Stimulated activated naive B cell treated with anti-CD40 and anti-IgM and Interleukin-4, amounts not matched to agents 10 μg/mL and 1 μg/mL and 100 μg/mL, for 72 hours (primary cell): ENCODE results near the gene SNRNP25.
A peak's percentile ranks its signal among the peaks of the same experiment; 100 is the strongest.
"Not testable (repeated sequence)": the region's sequence is repeated elsewhere in the genome, so short reads cannot be mapped to it uniquely, and the experiment has no call there.

Experiments
- ATAC-seq, 2 donors: fragments of 150-1000 bp; cut with Tn5 transposase; replicated peaks; 2 replicates each; pipeline ENCODE4 v1.10.0; 2021; ENCODE audit warnings: moderate library complexity in 1 of 2
- DNase-seq: peaks from one replicate; pipeline ENCODE4 v3.0.0; 2021
- H3K27ac Mint-ChIP-seq: one replicate; pipeline ENCODE4 v1.8.0; 2022; ENCODE audit warnings: mild to moderate bottlenecking, mixed read lengths
- H3K27me3 Mint-ChIP-seq, 2 donors: one replicate each; pipeline ENCODE4 v1.8.0; 2022; ENCODE audit warnings: mixed read lengths in 2 of 2
- H3K36me3 Mint-ChIP-seq, 2 donors: one replicate each; pipeline ENCODE4 v1.8.0; 2022; ENCODE audit warnings: mixed read lengths in 2 of 2, mild to moderate bottlenecking in 1 of 2
- H3K4me1 Mint-ChIP-seq, 2 donors: one replicate each; pipeline ENCODE4 v1.8.0; 2022; ENCODE audit warnings: mixed read lengths in 2 of 2, mild to moderate bottlenecking in 1 of 2
- H3K4me3 Mint-ChIP-seq, 2 donors: one replicate each; pipeline ENCODE4 v1.8.0; 2022; ENCODE audit warnings: mild to moderate bottlenecking in 2 of 2, mixed read lengths in 2 of 2, moderate library complexity in 1 of 2
- H3K9me3 Mint-ChIP-seq, 2 donors: one replicate each; pipeline ENCODE4 v1.8.0; 2022; ENCODE audit warnings: mixed read lengths in 2 of 2, mild to moderate bottlenecking in 1 of 2

The SNRNP25 gene

GRCh38 chr16:35678-36305, 17.8 kb upstream of the SNRNP25 start:
- Mint-ChIP-seq H3K4me3 (peak overlapping the region; percentile 40 to 70), H3K36me3 (peaks cover 11 to 41% of the 10 kb centered on the region in 2 donors), H3K4me1 (peaks cover 56 to 77% of the 10 kb centered on the region in 2 donors), H3K27me3 (no peaks in the 10 kb centered on the region), H3K9me3 (no peaks in the 10 kb centered on the region), H3K27ac (peak overlapping the region; percentile 94)
- DNase-seq, result no peak
- ATAC-seq, result no peak

- ATAC-seq (no peak), DNase-seq (no peak)
- no peaks in the 10 kb centered on the region for H3K27me3 Mint-ChIP-seq
- peak overlapping the region; percentile 94 for H3K27ac Mint-ChIP-seq
- peaks cover 11 to 46% of the 10 kb centered on the region in 2 donors for H3K36me3 Mint-ChIP-seq
- H3K4me3 Mint-ChIP-seq, result peak overlapping the region in 1 of 2 donors; percentile 40
- H3K9me3 Mint-ChIP-seq, result no peaks in the 10 kb centered on the region
- H3K4me1 Mint-ChIP-seq, result peaks cover 61 to 76% of the 10 kb centered on the region in 2 donors
These were observed 17.2 kb upstream of the SNRNP25 start for GRCh38 chr16:36336-36984.

GRCh38 chr16:37511-37910, 16.1 kb upstream of the SNRNP25 start:
- Mint-ChIP-seq H3K27ac (peak overlapping the region; percentile 89), H3K4me3 (no peak overlapping the region), H3K36me3 (peaks cover 19 to 57% of the 10 kb centered on the region in 2 donors), H3K9me3 (no peaks in the 10 kb centered on the region), H3K4me1 (peaks cover 68 to 74% of the 10 kb centered on the region in 2 donors), H3K27me3 (no peaks in the 10 kb centered on the region)
- no peak for DNase-seq
- ATAC-seq, result no peak

- H3K36me3 Mint-ChIP-seq, result peaks cover 25 to 64% of the 10 kb centered on the region in 2 donors
- not testable (repeated sequence) for H3K9me3 Mint-ChIP-seq, ATAC-seq, H3K27me3 Mint-ChIP-seq, DNase-seq
- peak overlapping the region in 1 of 2 donors; percentile 27 for H3K4me3 Mint-ChIP-seq
- H3K4me1 Mint-ChIP-seq, result peaks cover 73 to 77% of the 10 kb centered on the region in 2 donors
- H3K27ac Mint-ChIP-seq, result peak overlapping the region; percentile 89
These were observed 15.4 kb upstream of the SNRNP25 start for GRCh38 chr16:38206-38605.

GRCh38 chr16:38941-39892, 14.4 kb upstream of the SNRNP25 start:
- no peaks in the 10 kb centered on the region for H3K9me3 Mint-ChIP-seq
- DNase-seq (peak; percentile 78), ATAC-seq (peak; percentile 90 to 92)
- H3K4me3 Mint-ChIP-seq, result peak overlapping the region; percentile 26 to 36
- peak overlapping the region; percentile 81 for H3K27ac Mint-ChIP-seq
- H3K36me3 Mint-ChIP-seq, result peaks cover 28 to 66% of the 10 kb centered on the region in 2 donors
- no peaks in the 10 kb centered on the region for H3K27me3 Mint-ChIP-seq
- peaks cover 67 to 68% of the 10 kb centered on the region in 2 donors for H3K4me1 Mint-ChIP-seq

- Mint-ChIP-seq H3K4me3 (no peak overlapping the region), H3K9me3 (no peaks in the 10 kb centered on the region), H3K27me3 (no peaks in the 10 kb centered on the region), H3K4me1 (peaks cover 45 to 49% of the 10 kb centered on the region in 2 donors), H3K27ac (peak overlapping the region; percentile 47), H3K36me3 (peaks cover 40 to 71% of the 10 kb centered on the region in 2 donors)
- ATAC-seq, result no peak
- DNase-seq, result no peak
These were observed 12.1 kb upstream of the SNRNP25 start for GRCh38 chr16:41439-42068.

- H3K4me3 Mint-ChIP-seq, result no peak overlapping the region
- H3K4me1 Mint-ChIP-seq, result peaks cover 42 to 44% of the 10 kb centered on the region in 2 donors
- H3K27me3 Mint-ChIP-seq, result no peaks in the 10 kb centered on the region
- DNase-seq, result no peak
- H3K27ac Mint-ChIP-seq, result peak overlapping the region; percentile 2
- ATAC-seq, result no peak
- H3K36me3 Mint-ChIP-seq, result peaks cover 40 to 70% of the 10 kb centered on the region in 2 donors
- H3K9me3 Mint-ChIP-seq, result no peaks in the 10 kb centered on the region
These were observed 11.6 kb upstream of the SNRNP25 start for GRCh38 chr16:42069-42457.

- H3K9me3 Mint-ChIP-seq, result no peaks in the 10 kb centered on the region
- ATAC-seq (no peak), DNase-seq (no peak)
- peaks cover 44 to 73% of the 10 kb centered on the region in 2 donors for H3K36me3 Mint-ChIP-seq
- no peaks in the 10 kb centered on the region for H3K27me3 Mint-ChIP-seq
- H3K4me3 Mint-ChIP-seq, result no peak overlapping the region
- H3K27ac Mint-ChIP-seq, result peak overlapping the region; percentile 72
- peaks cover 37 to 41% of the 10 kb centered on the region in 2 donors for H3K4me1 Mint-ChIP-seq
These were observed 10.9 kb upstream of the SNRNP25 start for GRCh38 chr16:42691-43090.

- Mint-ChIP-seq H3K9me3 (no peaks in the 10 kb centered on the region), H3K27ac (no peak overlapping the region), H3K4me1 (peaks cover 31 to 38% of the 10 kb centered on the region in 2 donors), H3K27me3 (no peaks in the 10 kb centered on the region), H3K4me3 (no peak overlapping the region), H3K36me3 (peaks cover 46 to 71% of the 10 kb centered on the region in 2 donors)
- no peak for DNase-seq
- ATAC-seq, result no peak
These were observed 10.3 kb upstream of the SNRNP25 start for GRCh38 chr16:43294-43693.

GRCh38 chr16:44655-45054, 9.0 kb upstream of the SNRNP25 start:
- no peaks in the 10 kb centered on the region for H3K9me3 Mint-ChIP-seq
- no peaks in the 10 kb centered on the region for H3K27me3 Mint-ChIP-seq
- no peak overlapping the region for H3K27ac Mint-ChIP-seq
- no peak overlapping the region for H3K4me3 Mint-ChIP-seq
- peaks cover 47 to 67% of the 10 kb centered on the region in 2 donors for H3K36me3 Mint-ChIP-seq
- DNase-seq (no peak), ATAC-seq (no peak)
- H3K4me1 Mint-ChIP-seq, result peaks cover 18 to 25% of the 10 kb centered on the region in 2 donors

- H3K27ac Mint-ChIP-seq, result no peak overlapping the region
- H3K27me3 Mint-ChIP-seq, result no peaks in the 10 kb centered on the region
- no peak for DNase-seq
- ATAC-seq, result no peak
- peaks cover 51 to 71% of the 10 kb centered on the region in 2 donors for H3K36me3 Mint-ChIP-seq
- H3K4me3 Mint-ChIP-seq, result no peak overlapping the region
- H3K9me3 Mint-ChIP-seq, result no peaks in the 10 kb centered on the region
- peaks cover 22 to 25% of the 10 kb centered on the region in 2 donors for H3K4me1 Mint-ChIP-seq
These were observed 8.2 kb upstream of the SNRNP25 start for GRCh38 chr16:45454-45853.

- Mint-ChIP-seq H3K4me1 (peaks cover 22 to 31% of the 10 kb centered on the region in 2 donors), H3K36me3 (peaks cover 56 to 74% of the 10 kb centered on the region in 2 donors)
- not testable (repeated sequence) for H3K9me3 Mint-ChIP-seq, H3K27ac Mint-ChIP-seq, ATAC-seq, H3K27me3 Mint-ChIP-seq, H3K4me3 Mint-ChIP-seq, DNase-seq
These were observed 7.1 kb upstream of the SNRNP25 start for GRCh38 chr16:46510-46909.

- peaks cover 20 to 26% of the 10 kb centered on the region in 2 donors for H3K4me1 Mint-ChIP-seq
- H3K4me3 Mint-ChIP-seq, result no peak overlapping the region
- H3K36me3 Mint-ChIP-seq, result peaks cover 53 to 68% of the 10 kb centered on the region in 2 donors
- no peak for DNase-seq
- H3K9me3 Mint-ChIP-seq, result no peaks in the 10 kb centered on the region
- H3K27me3 Mint-ChIP-seq, result no peaks in the 10 kb centered on the region
- no peak for ATAC-seq
- peak overlapping the region; percentile 28 for H3K27ac Mint-ChIP-seq
These were observed 6.4 kb upstream of the SNRNP25 start for GRCh38 chr16:47234-47633.
